OCI-LY1 (cell line): ENCODE data around the gene THAP4.

Experiments
- H2AFZ ChIP-seq: fragments of 200-600 bp; sonication (generic), shearing (Covaris generic); 2 replicates; pipeline ENCODE4 v1.6.0; 2014; ENCODE audit warnings: antibody characterized with exemption, mild to moderate bottlenecking, low read length
- H3F3A ChIP-seq: fragments of 200-600 bp; sonication (generic), shearing (Covaris generic); 2 replicates; pipeline ENCODE4 v1.6.0; 2014; ENCODE audit warnings: mild to moderate bottlenecking, antibody characterized with exemption, low read length, moderate library complexity; ENCODE audit not compliant: insufficient read depth
- H3K27ac ChIP-seq: fragments of 200-600 bp; sonication (generic); 2 replicates; pipeline ENCODE4 v1.5.1; 2014; ENCODE audit warnings: low read length, mixed run types, mild to moderate bottlenecking, low read depth; ENCODE audit not compliant: poor library complexity, severe bottlenecking
- H3K27me3 ChIP-seq: fragments of 200-600 bp; sonication (generic); 2 replicates; pipeline ENCODE4 v1.6.0; 2014; ENCODE audit warnings: antibody characterized with exemption, mild to moderate bottlenecking, low read length, moderate library complexity; ENCODE audit not compliant: insufficient read depth
- H3K36me3 ChIP-seq: fragments of 200-600 bp; sonication (generic); 2 replicates; pipeline ENCODE4 v1.6.1; 2014; ENCODE audit warnings: mild to moderate bottlenecking, antibody characterized with exemption, low read length, moderate library complexity, mixed read lengths; ENCODE audit not compliant: insufficient read depth
- H3K4me1 ChIP-seq: fragments of 200-600 bp; sonication (generic); 2 replicates; pipeline ENCODE4 v1.5.1; 2014; ENCODE audit warnings: mild to moderate bottlenecking, low read length, moderate library complexity; ENCODE audit not compliant: insufficient read depth, severe bottlenecking
- H3K4me2 ChIP-seq: fragments of 200-600 bp; sonication (generic), shearing (Covaris generic); 2 replicates; pipeline ENCODE4 v1.6.1; 2014; ENCODE audit warnings: low read length
- H3K4me3 ChIP-seq: fragments of 200-600 bp; sonication (generic); 2 replicates; pipeline ENCODE4 v1.5.1; 2014; ENCODE audit warnings: low read length, low read depth, mild to moderate bottlenecking, mixed read lengths; ENCODE audit not compliant: poor library complexity, severe bottlenecking
- H3K79me2 ChIP-seq: fragments of 200-600 bp; shearing (Covaris generic); 2 replicates; pipeline ENCODE4 v1.6.1; 2016; ENCODE audit warnings: mixed run types, low read length, mixed read lengths; ENCODE audit not compliant: insufficient read depth
- H3K9ac ChIP-seq: fragments of 200-600 bp; sonication (generic), shearing (Covaris generic); 2 replicates; pipeline ENCODE4 v1.6.1; 2014; ENCODE audit warnings: mild to moderate bottlenecking, low read length, mixed read lengths
- H3K9me2 ChIP-seq: fragments of 200-600 bp; sonication (generic), shearing (Covaris generic); 2 replicates; pipeline ENCODE4 v1.6.1; 2014; ENCODE audit warnings: low read depth, mild to moderate bottlenecking, low read length, mixed read lengths
- H3K9me3 ChIP-seq: fragments of 200-600 bp; shearing (Covaris generic); 2 replicates; pipeline ENCODE4 v1.6.1; 2014; ENCODE audit warnings: low read length, mixed read lengths
- H4K20me1 ChIP-seq: fragments of 200-600 bp; sonication (generic), shearing (Covaris generic); 2 replicates; pipeline ENCODE4 v1.6.0; 2016; ENCODE audit warnings: mild to moderate bottlenecking, low read length; ENCODE audit not compliant: insufficient read depth
- EZH2 ChIP-seq: fragments of 200-600 bp; sonication (generic), shearing (Covaris generic); IDR thresholded peaks from 2 replicates; pipeline ENCODE4 v1.8.0; 2017; ENCODE audit warnings: borderline replicate concordance, mixed run types, mild to moderate bottlenecking, antibody characterized with exemption, low read length, moderate library complexity, mixed read lengths
- TF ChIP-seq, protein P1 (sequence below): fragments of 200-600 bp; sonication (generic), shearing (Covaris generic); IDR thresholded peaks from 2 replicates; pipeline ENCODE4 v1.5.1; 2017; ENCODE audit warnings: mild to moderate bottlenecking, antibody characterized with exemption, low read length, moderate library complexity, mixed read lengths

THAP4 gene

DNA sequence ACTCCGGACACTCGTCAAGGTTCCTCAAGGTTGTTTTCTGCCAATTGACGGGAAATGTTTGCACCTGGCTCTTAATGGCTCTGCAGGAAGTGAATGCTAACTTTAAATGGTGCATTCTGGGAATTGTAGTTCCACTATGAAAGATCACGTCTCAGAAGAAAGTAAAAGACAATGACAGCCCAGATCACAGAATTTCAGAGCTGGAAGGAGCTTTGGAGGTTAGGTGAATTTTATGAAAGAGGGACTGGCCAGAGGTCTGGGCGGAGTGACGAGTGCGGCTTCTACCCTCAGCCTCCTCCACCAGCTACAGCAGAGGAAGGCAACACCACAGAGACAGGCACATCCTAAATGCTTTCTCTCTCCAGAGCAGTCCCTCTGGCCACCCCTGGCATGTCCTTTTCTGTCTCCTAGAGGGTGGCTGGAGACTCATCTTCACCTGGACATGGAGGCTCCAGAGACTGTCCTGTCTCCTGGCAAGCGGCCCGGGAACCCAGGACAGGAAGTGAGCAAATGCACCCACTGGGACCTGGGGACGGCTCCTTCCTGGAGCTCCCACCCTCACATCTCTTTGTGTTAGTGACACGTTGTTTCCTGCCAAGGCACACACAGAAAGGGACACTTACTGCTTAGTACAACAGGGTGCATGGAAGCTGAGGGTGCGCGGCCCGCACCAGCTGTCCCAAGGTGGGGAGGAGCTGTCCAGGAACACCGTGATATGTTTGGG is 19.4 kb downstream of the THAP4 start:
- H4K20me1 ChIP-seq = no peaks in the 10 kb centered on the region
- H3K36me3 ChIP-seq = peaks cover 26% of the 10 kb centered on the region
- H3K27ac ChIP-seq = peak overlapping the region; percentile 66
- no peaks in the 10 kb centered on the region for H3K79me2 ChIP-seq
- no peaks in the 10 kb centered on the region; the same call in 1 of the 2 replicates for H3F3A ChIP-seq
- TF ChIP-seq EZH2 = no peak
- TF ChIP-seq, protein P1, sequence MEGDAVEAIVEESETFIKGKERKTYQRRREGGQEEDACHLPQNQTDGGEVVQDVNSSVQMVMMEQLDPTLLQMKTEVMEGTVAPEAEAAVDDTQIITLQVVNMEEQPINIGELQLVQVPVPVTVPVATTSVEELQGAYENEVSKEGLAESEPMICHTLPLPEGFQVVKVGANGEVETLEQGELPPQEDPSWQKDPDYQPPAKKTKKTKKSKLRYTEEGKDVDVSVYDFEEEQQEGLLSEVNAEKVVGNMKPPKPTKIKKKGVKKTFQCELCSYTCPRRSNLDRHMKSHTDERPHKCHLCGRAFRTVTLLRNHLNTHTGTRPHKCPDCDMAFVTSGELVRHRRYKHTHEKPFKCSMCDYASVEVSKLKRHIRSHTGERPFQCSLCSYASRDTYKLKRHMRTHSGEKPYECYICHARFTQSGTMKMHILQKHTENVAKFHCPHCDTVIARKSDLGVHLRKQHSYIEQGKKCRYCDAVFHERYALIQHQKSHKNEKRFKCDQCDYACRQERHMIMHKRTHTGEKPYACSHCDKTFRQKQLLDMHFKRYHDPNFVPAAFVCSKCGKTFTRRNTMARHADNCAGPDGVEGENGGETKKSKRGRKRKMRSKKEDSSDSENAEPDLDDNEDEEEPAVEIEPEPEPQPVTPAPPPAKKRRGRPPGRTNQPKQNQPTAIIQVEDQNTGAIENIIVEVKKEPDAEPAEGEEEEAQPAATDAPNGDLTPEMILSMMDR = no peak
- H3K4me1 ChIP-seq = peaks cover 26% of the 10 kb centered on the region
- H3K9me2 ChIP-seq = no peaks in the 10 kb centered on the region
- no peaks in the 10 kb centered on the region for H3K9me3 ChIP-seq
- no peak overlapping the region for H2AFZ ChIP-seq
- H3K4me3 ChIP-seq = peak overlapping the region; percentile 49
- H3K27me3 ChIP-seq = no peaks in the 10 kb centered on the region
- peak overlapping the region; percentile 44 for H3K9ac ChIP-seq
- peak overlapping the region; percentile 74 for H3K4me2 ChIP-seq

DNA sequence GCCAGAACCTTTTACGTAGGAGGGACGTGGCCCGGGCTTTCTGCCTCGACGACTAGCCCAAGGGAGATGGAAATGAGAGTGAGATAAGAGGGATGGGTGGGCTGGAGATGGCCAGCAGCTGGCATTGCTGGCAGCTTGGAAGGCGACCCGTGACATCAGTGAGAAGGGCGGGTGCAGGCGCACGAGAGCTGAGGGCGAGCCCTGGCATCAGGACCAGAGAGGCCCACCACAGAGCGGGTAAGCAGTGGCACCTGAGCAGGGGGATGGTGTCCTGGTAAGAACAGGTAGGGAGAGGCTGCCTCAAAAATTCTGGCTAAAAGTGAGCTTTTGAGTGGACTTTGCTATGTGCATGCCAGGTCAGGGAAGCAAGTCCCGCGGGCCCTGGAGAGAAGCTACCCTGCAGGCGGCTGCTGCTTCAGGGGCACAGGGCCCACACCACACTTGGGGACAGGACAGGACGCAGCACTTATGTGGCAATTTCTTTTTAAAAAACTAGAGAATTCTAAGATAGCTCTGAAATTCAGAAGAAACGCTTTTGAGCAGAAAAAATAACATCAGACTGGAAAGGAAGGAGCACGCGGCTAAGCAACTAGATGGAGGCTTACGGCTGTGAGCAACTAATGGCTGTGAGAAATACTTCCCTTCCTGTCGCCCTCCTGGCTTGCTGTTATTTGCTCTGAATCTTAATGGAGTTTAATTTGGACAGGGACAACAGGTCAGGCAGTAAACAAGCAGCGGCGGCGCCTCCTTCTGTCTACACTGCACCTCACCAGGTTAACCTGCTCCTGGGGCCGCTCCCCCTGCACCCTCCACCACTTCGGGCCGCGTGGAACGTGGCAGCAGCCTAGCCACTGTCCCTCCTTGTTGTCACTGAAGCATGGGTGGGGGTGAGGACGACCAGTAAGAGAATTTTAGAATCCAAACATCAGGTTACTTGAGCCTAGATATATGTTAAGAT is 20.5 kb downstream of the THAP4 start:
- Histone ChIP-seq H3K36me3 (peaks cover 22% of the 10 kb centered on the region), H3K9me2 (no peaks in the 10 kb centered on the region), H3K9me3 (no peaks in the 10 kb centered on the region), H2AFZ (no peak overlapping the region), H3K4me2 (peak overlapping the region; percentile 74), H3K4me3 (peak overlapping the region; percentile 49), H3K4me1 (peaks cover 26% of the 10 kb centered on the region), H3K27me3 (no peaks in the 10 kb centered on the region), H3K79me2 (no peaks in the 10 kb centered on the region), H4K20me1 (no peaks in the 10 kb centered on the region), H3F3A (no peaks in the 10 kb centered on the region), H3K27ac (peak overlapping the region; percentile 66), H3K9ac (peak overlapping the region; percentile 6; the same call in 1 of the 2 replicates)
- TF ChIP-seq EZH2 = no peak
- TF ChIP-seq, protein P1 = no peak

DNA sequence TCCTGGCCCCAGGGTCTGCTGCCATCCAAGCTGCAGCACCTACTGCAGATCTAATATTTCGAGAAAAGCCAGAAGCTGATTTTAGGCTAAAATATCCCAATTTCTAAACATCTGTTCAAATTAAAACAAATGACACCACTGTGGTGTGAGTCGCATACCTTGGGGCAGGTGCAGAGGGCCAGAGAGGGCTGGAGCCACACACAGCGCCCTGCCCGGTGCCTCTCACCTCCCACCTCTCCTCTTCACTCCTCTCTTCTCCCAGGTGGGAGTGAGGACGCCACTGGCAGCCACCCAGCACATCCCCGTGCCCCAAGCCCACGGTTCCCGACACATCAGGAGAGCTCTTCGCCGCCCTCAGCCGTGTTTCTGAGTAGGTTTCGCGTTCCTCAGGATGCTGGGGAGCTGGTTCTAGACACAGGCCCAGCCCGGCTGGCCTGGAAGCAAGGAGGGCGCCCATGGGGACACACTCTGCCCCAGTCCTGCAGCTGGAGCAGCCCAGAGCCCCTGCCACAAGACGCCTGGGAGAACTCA is 21.4 kb downstream of the THAP4 start:
- Histone ChIP-seq H3K4me1 (peaks cover 32% of the 10 kb centered on the region), H3K9me3 (no peaks in the 10 kb centered on the region), H3K36me3 (peaks cover 18% of the 10 kb centered on the region), H3K79me2 (no peaks in the 10 kb centered on the region), H3K9ac (no peak overlapping the region), H4K20me1 (no peaks in the 10 kb centered on the region), H3K9me2 (no peaks in the 10 kb centered on the region), H3K27ac (no peak overlapping the region), H3K4me3 (no peak overlapping the region), H2AFZ (no peak overlapping the region), H3K27me3 (no peaks in the 10 kb centered on the region), H3F3A (no peaks in the 10 kb centered on the region), H3K4me2 (no peak overlapping the region)
- TF ChIP-seq, protein P1 = no peak
- TF ChIP-seq EZH2 = no peak
